ENCODE data around the gene ARL13A.

DNA sequence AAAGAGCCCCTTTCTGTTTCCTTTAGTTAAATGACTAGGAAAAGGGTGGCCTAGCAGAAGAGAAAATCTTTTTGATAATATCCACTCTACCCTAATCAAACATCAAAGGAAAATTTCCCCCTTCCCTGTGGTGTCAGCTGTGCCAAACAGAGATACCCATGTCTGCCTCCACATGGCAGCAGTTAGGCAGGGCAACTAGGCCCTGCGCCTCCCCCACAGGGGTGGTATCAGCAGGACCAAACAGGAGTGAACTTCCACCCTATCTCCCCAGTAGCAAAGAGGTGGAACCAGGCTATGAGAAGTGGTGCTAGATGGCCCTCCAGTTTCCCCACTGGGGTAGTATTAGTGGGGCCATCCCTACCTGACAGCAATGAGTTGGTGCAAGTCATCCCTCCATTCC is 21.0 kb upstream of the ARL13A start:
- TF ChIP-seq HDAC2 (CRISPR knock-in tag; IDR thresholded peaks at IDR 0.05) (no peak), CTCF (CRISPR knock-in tag; IDR thresholded peaks at IDR 0.05) (no peak), ZBTB10 (CRISPR knock-in tag; IDR thresholded peaks at IDR 0.05; ENCODE audit: borderline replicate concordance) (no peak), FOXK2 (IDR thresholded peaks at IDR 0.05) (no peak), ZNF143 (CRISPR knock-in tag; IDR thresholded peaks at IDR 0.05) (no peak), FOXA1 (IDR thresholded peaks at IDR 0.05) (no peak), FOXA1 (CRISPR knock-in tag; IDR thresholded peaks at IDR 0.05) (no peak), ZMYM2 (CRISPR knock-in tag; IDR thresholded peaks at IDR 0.05) (no peak), ZNF766 (CRISPR knock-in tag; IDR thresholded peaks at IDR 0.05; ENCODE audit: borderline replicate concordance) (no peak), SCMH1 (CRISPR knock-in tag; IDR thresholded peaks at IDR 0.05; ENCODE audit: borderline replicate concordance) (no peak), ZNF777 (CRISPR knock-in tag; IDR thresholded peaks at IDR 0.05) (no peak), HHEX (CRISPR knock-in tag; IDR thresholded peaks at IDR 0.05) (no peak), ZC3H13 (CRISPR knock-in tag; IDR thresholded peaks at IDR 0.05) (no peak)
